Body of pancreas (tissue), 4 donors: ENCODE data around the gene CACTIN. TPM values are rescaled to one million over a fixed set of nuclear protein-coding genes. Genes with fewer than 3 reads are reported as not detected.

Experiments used
- ATAC-seq: fragments of 150-250 bp; one replicate; pipeline ENCODE4 v1.9.1; 2016
- DNase-seq, 4 donors: peaks; one replicate each; pipeline ENCODE4 v3.0.0-alpha.2; 2019
- H3K27ac ChIP-seq, 4 donors: fragments of 200-600 bp; sonication (generic); 1 replicate in 3 of 4; 2 replicates in 1 of 4; pipeline versions ENCODE4 v1.5.1 to v1.6.1; 2016 to 2019; ENCODE audit warnings: mild to moderate bottlenecking in 1 of 4, mixed read lengths in 1 of 4, moderate library complexity in 1 of 4
- H3K27me3 ChIP-seq, 2 donors: fragments of 200-600 bp; sonication (generic); one replicate each; pipeline ENCODE4 v1.6.0; 2016; ENCODE audit warnings: mild to moderate bottlenecking in 1 of 2
- H3K36me3 ChIP-seq, 2 donors: fragments of 200-600 bp; sonication (generic); replicated peaks in 1 of 2; 2 replicates each; pipeline ENCODE4 v1.5.1; 2016; ENCODE audit warnings: low read depth in 2 of 2; ENCODE audit not compliant: insufficient read depth in 1 of 2
- H3K4me1 ChIP-seq: fragments of 200-600 bp; sonication (generic); one replicate; pipeline ENCODE4 v1.6.0; 2016
- H3K4me3 ChIP-seq, 2 donors: fragments of 200-600 bp; sonication (generic); 1 replicate in 1 of 2; 2 replicates in 1 of 2; pipeline ENCODE4 v1.5.1; 2016 to 2019
- H3K9me3 ChIP-seq, 3 donors: fragments of 200-600 bp; sonication (generic); 1 replicate in 2 of 3; 2 replicates in 1 of 3; pipeline ENCODE4 v1.5.1; 2016
- CTCF ChIP-seq, 7 experiments: fragments of 450-650 bp in 4 of 7; fragments of 200-600 bp in 3 of 7; sonication (generic) in 3 of 7; IDR thresholded peaks; one replicate each; pipeline ENCODE4 v1.5.1; 2016 to 2019; ENCODE audit warnings: antibody characterized with exemption in 7 of 7
- POLR2A ChIP-seq, 3 donors: fragments of 450-650 bp; IDR thresholded peaks; one replicate each; pipeline ENCODE4 v1.6.1; 2016; ENCODE audit warnings: antibody characterized with exemption in 3 of 3, mild to moderate bottlenecking in 2 of 3
- WGBS, 2 donors: methylation state at CpG; one replicate each; pipeline ENCODE4 v1.1.5; 2017; 5-methylcytosine and 5-hydroxymethylcytosine counted together
- intact Hi-C: fragments of 100-400 bp; cut with DNase I; formaldehyde crosslinking; loops from one replicate; pipeline ENCODE4 v1.15.1; 2023
- total RNA-seq, 2 donors: library from RNA; depleted of rRNA; stranded (reverse); fragments of >200 nt; gene quantifications; one replicate each; pipeline ENCODE4 v1.1.0, GENCODE V29; 2016

CACTIN gene
- total RNA-seq, 2 donors from 2014 or later = 16.3 to 23.4 TPM

GRCh38 chr19:3638208-3639193 is 11.9 kb upstream of the CACTIN start:
- 82 to 88% methylated on average over 26 to 47 of the region's 55 CpGs for WGBS, 2 donors
- ATAC-seq = no peak
- peaks cover 0 to 6% of the 10 kb centered on the region in 2 donors for H3K36me3 ChIP-seq

GRCh38 chr19:3637621-3638020 is 11.0 kb upstream of the CACTIN start:
- no peak for TF ChIP-seq POLR2A (IDR thresholded peaks at IDR 0.05)
- TF ChIP-seq CTCF (IDR thresholded peaks at IDR 0.05) = no peak
- no peaks in the 10 kb centered on the region for H3K9me3 ChIP-seq
- ATAC-seq (no peak), DNase-seq (no peak)
- H3K4me3 ChIP-seq = no peak overlapping the region
- intact Hi-C loops = no loop called here
- 93 to 94% methylated on average over 14 to 20 of the region's 23 CpGs for WGBS, 2 donors
- no peaks in the 10 kb centered on the region for H3K4me1 ChIP-seq
- peaks cover 0 to 5% of the 10 kb centered on the region in 2 donors for H3K36me3 ChIP-seq
- no peak overlapping the region for H3K27ac ChIP-seq
- H3K27me3 ChIP-seq = no peaks in the 10 kb centered on the region

More at GRCh38 chr19:3638208-3639193, 11.9 kb upstream of the CACTIN start:
- DNase-seq = no peak
- H3K27ac ChIP-seq = no peak overlapping the region
- TF ChIP-seq CTCF (IDR thresholded peaks at IDR 0.05) (no peak), POLR2A (IDR thresholded peaks at IDR 0.05) (no peak)
- no peaks in the 10 kb centered on the region for H3K27me3 ChIP-seq
- intact Hi-C loops = no loop called here
- H3K4me3 ChIP-seq = no peak overlapping the region
- H3K4me1 ChIP-seq = no peaks in the 10 kb centered on the region
- H3K9me3 ChIP-seq = no peaks in the 10 kb centered on the region

GRCh38 chr19:3636962-3637361 is 10.4 kb upstream of the CACTIN start:
- DNase-seq = no peak
- 89% methylated on average over 12 of the region's 20 CpGs; no CpG with 5 or more reads in 1 of the 2 donors for WGBS, 2 donors
- no peak overlapping the region for H3K27ac ChIP-seq
- ATAC-seq = no peak
- no peaks in the 10 kb centered on the region for H3K27me3 ChIP-seq
- no peaks in the 10 kb centered on the region for H3K4me1 ChIP-seq
- intact Hi-C loops = no loop called here
- no peaks in the 10 kb centered on the region for H3K9me3 ChIP-seq
- TF ChIP-seq POLR2A (IDR thresholded peaks at IDR 0.05) (no peak), CTCF (IDR thresholded peaks at IDR 0.05) (no peak)
- H3K36me3 ChIP-seq = peaks cover 0 to 5% of the 10 kb centered on the region in 2 donors
- H3K4me3 ChIP-seq = no peak overlapping the region

GRCh38 chr19:3636506-3636905 is 9.9 kb upstream of the CACTIN start:
- intact Hi-C loops = no loop called here
- TF ChIP-seq CTCF (IDR thresholded peaks at IDR 0.05) (no peak), POLR2A (IDR thresholded peaks at IDR 0.05) (no peak)
- WGBS, 2 donors = 86% methylated on average over 20 of the region's 20 CpGs; no CpG with 5 or more reads in 1 of the 2 donors
- H3K4me3 ChIP-seq = no peak overlapping the region
- ATAC-seq (no peak), DNase-seq (no peak)
- no peak overlapping the region for H3K27ac ChIP-seq
- H3K4me1 ChIP-seq = no peaks in the 10 kb centered on the region
- H3K36me3 ChIP-seq = peaks cover 0 to 5% of the 10 kb centered on the region in 2 donors
- no peaks in the 10 kb centered on the region for H3K27me3 ChIP-seq
- no peaks in the 10 kb centered on the region for H3K9me3 ChIP-seq
